T47D (cell line): ENCODE results near the gene C1R.
"Not testable (repeated sequence)": the region's sequence is repeated elsewhere in the genome, so short reads cannot be mapped to it uniquely, and the experiment has no call there.

Source experiments
- DNase-seq, 2 experiments: peaks; one replicate each; pipeline versions ENCODE4 v3.0.0 to v3.0.0-alpha.2; 2011 to 2012; ENCODE audit warnings: low read depth in 1 of 2, low spot score in 1 of 2
- JUND ChIP-seq: IDR thresholded peaks from 2 replicates; pipeline ENCODE4 v1.6.1; 2012; ENCODE audit warnings: low read depth
- in situ Hi-C: cut with HindIII; loops from 2 replicates; pipeline ENCODE4 v1.10.0; 2016; ENCODE audit warnings: low sequenced_read_pairs, low pct_unique_long_range_greater_than_20kb

C1R gene

DNA sequence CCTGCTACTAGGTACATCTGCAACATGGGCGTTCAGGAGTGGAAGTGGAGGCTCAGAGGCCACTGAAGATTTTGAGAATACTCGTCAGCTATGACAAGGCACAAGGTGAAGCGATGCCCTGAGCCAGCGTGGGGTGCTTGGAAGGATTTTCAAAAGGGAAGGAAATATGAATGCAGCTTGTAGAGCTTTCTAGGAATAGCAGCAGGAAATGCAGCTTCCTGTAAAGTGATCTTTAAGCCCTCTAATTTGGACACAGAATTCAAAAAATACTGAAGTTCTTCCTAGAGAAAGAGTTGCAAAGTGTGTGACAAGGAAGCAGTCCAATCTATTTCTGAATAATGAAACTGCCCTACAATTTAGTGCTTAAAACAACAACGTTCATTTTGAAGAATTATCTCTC, 44.9 kb downstream of the C1R start:
- in situ Hi-C loops = no loop called here
- no peak for TF ChIP-seq JUND
- no peak for DNase-seq

DNA sequence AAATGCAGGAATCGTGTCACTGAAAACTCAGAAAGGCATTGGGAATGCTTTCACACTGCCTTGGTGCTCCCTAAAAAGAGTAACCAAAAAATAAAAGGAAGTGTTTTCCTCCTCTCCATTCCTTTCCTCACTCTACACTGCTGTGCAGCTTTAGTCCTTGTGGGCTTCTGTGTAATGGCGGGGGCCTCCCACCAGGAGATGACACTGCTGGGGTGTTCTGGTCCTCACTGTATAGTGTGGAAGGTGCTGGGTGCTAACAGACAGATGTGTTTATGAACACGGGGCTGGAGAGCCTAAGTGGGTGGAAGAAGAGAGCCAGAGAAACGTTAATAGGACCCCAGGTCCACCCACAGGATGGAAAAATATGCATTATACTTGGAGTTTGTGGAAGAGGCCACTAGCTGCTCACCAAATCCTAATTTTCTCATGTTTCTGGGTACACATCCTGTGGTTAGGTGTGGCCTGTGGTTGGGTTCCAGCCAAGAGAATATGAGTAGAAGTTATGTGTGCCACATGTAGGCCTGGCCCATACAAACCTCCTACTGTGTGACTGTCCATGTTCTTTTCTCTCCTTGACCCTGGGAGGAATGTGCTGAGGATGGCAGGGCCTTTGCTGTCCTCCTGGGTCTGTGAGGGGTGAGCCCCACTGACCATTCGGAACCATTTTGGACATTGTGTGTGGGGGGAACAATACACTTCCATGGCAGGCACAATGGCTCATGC, 45.7 kb downstream of the C1R start:
- TF ChIP-seq JUND = no peak
- in situ Hi-C loops = no loop called here
- no peak for DNase-seq

DNA sequence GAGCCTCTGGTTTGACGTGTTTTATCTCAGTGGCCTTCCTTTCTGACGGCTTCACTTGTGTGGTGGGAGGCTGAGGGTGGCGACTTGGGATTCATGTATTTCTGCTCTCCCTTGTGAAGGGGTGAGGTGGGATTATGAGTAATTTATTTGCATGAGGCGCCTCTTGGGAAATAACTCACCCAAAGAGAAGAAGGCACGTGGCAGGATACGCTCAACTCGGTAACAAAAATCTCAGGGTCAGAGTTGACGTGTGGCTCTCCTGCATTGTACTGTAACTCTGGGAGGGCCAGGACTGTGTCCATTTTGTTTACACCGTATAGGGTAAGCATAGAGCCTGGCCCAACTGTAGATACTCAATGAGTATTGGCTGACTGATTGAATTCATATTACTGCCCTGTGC, 46.3 kb downstream of the C1R start:
- TF ChIP-seq JUND = no peak
- no peak for DNase-seq
- in situ Hi-C loops = no loop called here

DNA sequence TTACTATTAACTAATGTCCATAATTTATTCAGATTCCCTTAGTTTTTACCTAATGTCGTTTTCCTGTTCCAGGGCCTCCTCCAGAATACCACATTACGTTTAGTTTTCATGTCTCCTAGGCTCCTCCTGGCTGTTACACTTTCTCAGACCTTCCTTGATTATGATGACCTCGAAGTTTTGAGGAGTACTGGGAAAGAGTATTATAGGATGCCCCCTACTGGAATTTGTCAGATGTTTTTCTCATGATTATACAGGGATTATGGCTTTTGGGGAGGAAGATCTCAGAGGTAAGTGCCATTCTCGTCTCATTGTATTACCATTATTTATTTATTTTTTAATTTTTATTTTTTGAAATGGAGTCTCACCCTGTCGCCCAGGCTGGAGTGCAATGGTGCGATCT, 49.4 kb downstream of the C1R start:
- in situ Hi-C loops = no loop called here
- peak; percentile 1 to 37 for DNase-seq

DNA sequence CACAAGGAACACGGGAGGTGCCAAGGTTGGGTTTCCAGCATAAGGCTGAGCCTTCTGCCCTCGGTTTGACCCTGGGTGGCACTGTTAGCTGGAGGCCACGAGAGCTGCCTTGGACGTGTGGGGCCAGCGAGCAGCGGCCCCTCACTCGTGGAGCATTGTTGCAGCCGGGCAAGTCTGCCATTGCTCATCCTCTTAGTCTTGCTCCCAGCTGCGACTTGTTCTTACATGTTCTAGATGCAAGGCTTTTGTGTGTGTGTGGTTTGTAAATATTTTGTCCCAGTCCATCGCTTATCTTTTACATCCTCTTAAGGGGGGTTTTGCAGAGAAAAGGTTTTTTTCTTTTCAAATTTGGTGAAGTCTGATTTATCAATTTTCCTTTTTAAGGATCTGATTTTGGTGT, 52.8 kb downstream of the C1R start:
- in situ Hi-C loops = no loop called here
- DNase-seq = no peak
- no peak for TF ChIP-seq JUND

More for the DNA sequence above, 49.4 kb downstream of the C1R start:
- TF ChIP-seq JUND = no peak

DNA sequence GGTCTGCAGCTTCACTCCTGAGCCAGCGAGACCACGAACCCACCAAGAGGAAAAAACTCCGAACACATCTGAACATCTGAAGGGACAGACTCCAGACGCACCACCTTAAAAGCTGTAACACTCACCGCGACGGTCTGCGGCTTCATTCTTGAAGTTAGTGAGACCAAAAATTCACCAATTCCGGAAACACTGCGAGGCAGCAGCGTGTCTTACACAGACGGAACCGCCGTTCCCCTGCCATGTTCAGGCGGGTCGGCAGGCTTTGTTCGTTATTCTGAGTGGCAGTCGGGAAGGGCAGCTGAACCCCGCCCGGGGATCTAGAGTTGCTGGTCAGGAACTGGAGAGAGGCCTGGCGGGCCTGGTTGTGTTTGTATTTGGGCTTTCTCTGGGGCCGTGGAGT, 53.7 kb downstream of the C1R start:
- TF ChIP-seq JUND = no peak
- DNase-seq = no peak
- in situ Hi-C loops = no loop called here

DNA sequence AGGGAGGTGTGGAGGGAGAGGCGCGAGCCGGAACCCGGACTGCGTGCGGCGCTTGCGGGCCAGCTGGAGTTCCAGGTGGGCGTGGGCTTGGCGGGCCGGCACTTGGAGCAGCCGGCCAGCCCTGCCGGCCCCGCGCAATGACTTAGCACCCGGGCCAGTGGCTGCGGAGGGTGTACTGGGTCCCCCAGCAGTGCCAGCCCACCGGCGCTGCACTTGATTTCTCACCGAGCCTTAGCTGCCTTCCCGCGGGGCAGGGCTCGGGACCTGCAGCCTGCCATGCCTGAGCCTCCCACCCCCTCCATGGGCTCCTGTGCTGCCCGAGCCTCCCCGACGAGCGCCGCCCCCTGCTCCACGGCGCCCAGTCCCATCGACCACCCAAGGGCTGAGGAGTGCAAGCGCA, 54.8 kb downstream of the C1R start:
- DNase-seq, in situ Hi-C loops: not testable (repeated sequence)

DNA sequence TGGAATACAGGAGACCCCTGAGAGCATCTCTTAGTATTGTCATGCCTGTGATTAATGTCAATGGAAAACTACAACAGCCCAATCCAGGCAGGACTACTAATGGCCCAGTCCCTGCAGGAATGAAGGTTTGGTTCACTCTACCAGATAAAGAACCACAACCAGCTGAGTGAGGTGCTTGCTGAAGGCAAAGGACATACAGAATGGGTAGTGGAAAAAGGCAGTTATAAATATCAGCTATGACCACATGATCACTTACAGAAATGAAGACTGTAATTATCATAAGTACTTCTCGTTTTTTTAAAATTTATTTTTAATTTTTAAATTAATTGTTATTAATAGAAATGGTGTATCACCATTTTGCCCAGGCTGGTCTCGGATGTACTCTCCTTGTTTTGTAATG, 56.8 kb downstream of the C1R start:
- no peak for TF ChIP-seq JUND
- in situ Hi-C loops = no loop called here
- DNase-seq = no peak

DNA sequence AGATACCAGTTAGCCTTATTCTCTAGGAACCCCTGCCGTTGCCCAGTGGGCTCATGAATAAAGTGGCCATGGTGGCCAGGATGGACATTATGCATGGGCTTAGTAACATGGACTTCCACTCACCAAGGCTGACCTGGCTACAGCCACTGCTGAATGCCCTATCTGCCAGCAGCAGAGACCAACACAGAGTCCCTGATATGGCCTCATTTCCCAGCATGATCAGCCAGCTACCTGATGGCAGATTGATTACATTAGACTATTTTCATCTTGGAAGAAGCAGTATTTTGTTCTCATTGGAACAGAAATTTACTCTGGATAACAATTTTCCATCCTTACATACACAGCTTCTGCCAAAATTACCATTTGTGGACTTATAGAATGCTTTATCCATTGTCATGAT, 57.8 kb downstream of the C1R start:
- no peak for TF ChIP-seq JUND
- no peak for DNase-seq
- in situ Hi-C loops = no loop called here

DNA sequence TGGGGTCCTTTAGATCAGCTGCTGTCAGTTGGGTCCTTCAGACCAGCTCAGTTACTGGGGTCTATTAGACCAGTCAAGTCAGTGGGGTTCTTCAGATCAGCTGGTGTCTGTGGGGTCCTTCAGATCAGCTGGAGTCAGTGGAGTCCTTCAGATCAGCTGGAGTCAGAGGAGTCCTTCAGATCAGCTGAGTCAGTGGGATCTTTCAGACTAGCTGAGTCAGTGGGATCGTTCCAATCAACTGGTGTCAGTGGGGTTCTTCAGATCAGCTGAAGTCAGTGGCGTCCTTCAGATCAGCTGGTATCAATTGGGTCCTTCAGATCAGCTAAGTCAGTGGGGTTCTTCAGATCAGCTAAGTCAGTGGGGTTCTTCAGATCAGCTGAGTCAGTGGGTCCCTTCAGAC, 59.3 kb downstream of the C1R start:
- no peak for TF ChIP-seq JUND
- in situ Hi-C loops = no loop called here
- DNase-seq = no peak

DNA sequence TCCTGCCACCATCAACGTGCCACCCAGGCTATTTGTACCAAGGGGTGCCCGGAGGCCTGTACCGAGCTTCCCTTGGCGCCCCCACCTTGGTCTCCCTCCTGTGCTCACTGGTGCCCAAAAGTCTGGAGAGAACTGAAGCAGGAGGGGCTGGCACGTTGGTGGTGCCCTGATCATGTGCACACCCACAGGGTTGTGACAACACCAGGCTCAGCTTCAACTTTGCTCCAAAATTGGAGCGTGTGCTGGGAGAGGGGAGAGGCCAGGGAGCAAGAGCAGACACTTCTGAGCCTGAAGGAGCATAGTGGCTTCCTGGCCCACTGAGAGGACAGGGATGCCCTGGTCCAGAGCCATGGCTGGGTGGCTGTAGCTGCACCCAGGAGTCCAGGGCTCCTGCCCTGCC, 60.9 kb downstream of the C1R start:
- no peak for TF ChIP-seq JUND
- no peak for DNase-seq
- in situ Hi-C loops = no loop called here
